Activated naive CD8-positive, alpha-beta T cell treated with anti-CD3 and anti-CD28 coated beads for 36 hours (primary cell): ENCODE measurements around the gene SLAMF6. TPM values are rescaled to one million over a fixed set of nuclear protein-coding genes. Genes with fewer than 3 reads are reported as not detected.
A peak's percentile ranks its signal among the peaks of the same experiment; 100 is the strongest.
"Not testable (repeated sequence)": the region's sequence is repeated elsewhere in the genome, so short reads cannot be mapped to it uniquely, and the experiment has no call there.

Experiments
- DNase-seq: peaks from one replicate; pipeline ENCODE4 v3.0.0; 2021
- H3K27ac Mint-ChIP-seq: one replicate; pipeline ENCODE4 v1.8.0; 2022; ENCODE audit warnings: mild to moderate bottlenecking, moderate library complexity, mixed read lengths
- H3K27me3 Mint-ChIP-seq: one replicate; pipeline ENCODE4 v1.8.0; 2022; ENCODE audit warnings: mild to moderate bottlenecking, mixed read lengths
- H3K36me3 Mint-ChIP-seq: one replicate; pipeline ENCODE4 v1.8.0; 2021; ENCODE audit warnings: mild to moderate bottlenecking, mixed read lengths
- H3K4me1 Mint-ChIP-seq: one replicate; pipeline ENCODE4 v1.8.0; 2021; ENCODE audit warnings: mixed read lengths
- H3K4me3 Mint-ChIP-seq: one replicate; pipeline ENCODE4 v1.8.0; 2022; ENCODE audit warnings: mild to moderate bottlenecking, moderate library complexity, mixed read lengths
- H3K9me3 Mint-ChIP-seq: one replicate; pipeline ENCODE4 v1.8.0; 2022; ENCODE audit warnings: mixed read lengths
- total RNA-seq, 2 experiments: library from RNA; stranded (reverse); gene quantifications; one replicate each; pipeline ENCODE4 v1.2.3, GENCODE V29; 2021

SLAMF6 gene
- total RNA-seq: 10 to 100 TPM; 46.8 to 48.1 TPM

DNA sequence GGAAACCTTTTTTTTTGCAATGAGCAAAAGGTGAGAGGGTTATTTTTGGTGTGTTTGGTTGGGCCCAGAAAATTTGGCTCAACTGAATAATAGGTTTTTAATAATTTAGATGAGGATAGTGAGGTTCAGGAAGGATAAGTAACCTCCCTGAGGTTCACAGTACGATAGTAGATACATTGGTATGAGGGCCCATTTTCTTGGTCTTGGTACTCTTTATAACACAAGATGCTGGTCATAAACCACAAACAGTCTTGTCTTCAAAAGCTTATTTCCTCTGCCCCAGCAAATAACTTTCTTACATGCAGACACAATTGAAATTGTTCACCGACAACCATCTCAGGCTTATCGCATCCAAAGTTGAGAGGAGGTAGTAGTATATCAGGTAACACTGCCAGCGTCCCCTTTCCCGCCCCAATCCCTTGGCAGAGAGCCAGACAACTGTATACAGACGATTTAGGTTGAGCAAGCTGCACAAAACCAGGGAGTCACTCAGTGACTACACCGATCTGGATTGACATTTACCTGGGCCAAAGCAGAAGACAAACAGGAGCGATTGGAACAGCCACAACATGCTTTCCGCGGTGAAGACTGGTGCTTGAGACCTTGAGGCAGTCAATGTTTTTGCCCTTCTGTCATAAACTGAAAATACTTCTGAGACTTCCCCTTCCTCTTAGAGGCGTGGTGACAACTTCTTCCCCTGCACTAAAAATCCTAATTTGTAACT lies at the start of gene SLAMF6:
Gene SLAMF6 (minus strand): TSS at position 634 of the 724 bp plus-strand sequence. CDS start 63 bp downstream, at position 571.
- H3K4me1 Mint-ChIP-seq: peaks cover 52% of the 10 kb centered on the region
- H3K36me3 Mint-ChIP-seq: peaks cover 59% of the 10 kb centered on the region
- DNase-seq: peak; percentile 49

DNA sequence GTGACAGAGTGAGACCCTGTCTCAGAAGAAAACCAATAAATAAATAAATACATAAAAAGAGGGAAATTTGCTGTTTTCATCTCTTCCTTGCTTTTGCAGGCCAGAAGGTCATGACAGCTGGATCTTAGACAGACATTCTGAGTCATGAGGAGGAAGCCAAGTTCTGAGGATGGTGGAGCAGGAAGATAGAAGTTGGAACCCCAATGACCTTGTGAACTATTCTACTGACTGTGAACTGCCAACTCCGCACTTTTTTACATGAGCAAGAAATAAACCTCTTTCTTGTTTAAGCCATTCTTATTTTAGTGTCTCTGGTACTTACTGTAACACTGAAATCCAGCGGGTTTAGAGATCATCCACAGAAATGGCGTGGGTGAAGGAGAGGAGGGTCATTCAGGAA lies 47.8 kb upstream of the SLAMF6 start:
- peaks cover 17% of the 10 kb centered on the region for H3K9me3 Mint-ChIP-seq
- peaks cover 60% of the 10 kb centered on the region for H3K36me3 Mint-ChIP-seq
- no peak for DNase-seq
- H3K27ac Mint-ChIP-seq: peak overlapping the region; percentile 99
- H3K4me1 Mint-ChIP-seq: peaks cover 92% of the 10 kb centered on the region
- no peaks in the 10 kb centered on the region for H3K27me3 Mint-ChIP-seq
- H3K4me3 Mint-ChIP-seq: no peak overlapping the region

More for the DNA sequence above, at the start of gene SLAMF6:
- Mint-ChIP-seq H3K27ac (peak within 1 kb of the TSS; percentile 97), H3K27me3 (no peaks in the 10 kb centered on the region), H3K9me3 (peaks cover 38% of the 10 kb centered on the region), H3K4me3 (peak within 1 kb of the TSS; percentile 94)

GRCh38 chr1:160569806-160570205 lies 46.8 kb upstream of the SLAMF6 start:
- peaks cover 63% of the 10 kb centered on the region for H3K36me3 Mint-ChIP-seq
- DNase-seq: no peak
- no peaks in the 10 kb centered on the region for H3K27me3 Mint-ChIP-seq
- peaks cover 91% of the 10 kb centered on the region for H3K4me1 Mint-ChIP-seq
- peak overlapping the region; percentile 99 for H3K27ac Mint-ChIP-seq
- H3K4me3 Mint-ChIP-seq: peak overlapping the region; percentile 44
- H3K9me3 Mint-ChIP-seq: peaks cover 17% of the 10 kb centered on the region

GRCh38 chr1:160567858-160568682 lies 45.0 kb upstream of the SLAMF6 start:
- Mint-ChIP-seq H3K27me3 (no peaks in the 10 kb centered on the region), H3K9me3 (peaks cover 22% of the 10 kb centered on the region), H3K27ac (peak overlapping the region; percentile 99), H3K36me3 (peaks cover 70% of the 10 kb centered on the region), H3K4me1 (peaks cover 90% of the 10 kb centered on the region), H3K4me3 (peak overlapping the region; percentile 73)
- peak; percentile 71 for DNase-seq

- DNase-seq: no peak
- H3K9me3 Mint-ChIP-seq: peaks cover 28% of the 10 kb centered on the region
- H3K27me3 Mint-ChIP-seq: no peaks in the 10 kb centered on the region
- peak overlapping the region; percentile 99 for H3K27ac Mint-ChIP-seq
- H3K36me3 Mint-ChIP-seq: peaks cover 71% of the 10 kb centered on the region
- peak overlapping the region; percentile 73 for H3K4me3 Mint-ChIP-seq
- H3K4me1 Mint-ChIP-seq: peaks cover 86% of the 10 kb centered on the region
Measured at GRCh38 chr1:160567341-160567740, 44.3 kb upstream of the SLAMF6 start.

DNA sequence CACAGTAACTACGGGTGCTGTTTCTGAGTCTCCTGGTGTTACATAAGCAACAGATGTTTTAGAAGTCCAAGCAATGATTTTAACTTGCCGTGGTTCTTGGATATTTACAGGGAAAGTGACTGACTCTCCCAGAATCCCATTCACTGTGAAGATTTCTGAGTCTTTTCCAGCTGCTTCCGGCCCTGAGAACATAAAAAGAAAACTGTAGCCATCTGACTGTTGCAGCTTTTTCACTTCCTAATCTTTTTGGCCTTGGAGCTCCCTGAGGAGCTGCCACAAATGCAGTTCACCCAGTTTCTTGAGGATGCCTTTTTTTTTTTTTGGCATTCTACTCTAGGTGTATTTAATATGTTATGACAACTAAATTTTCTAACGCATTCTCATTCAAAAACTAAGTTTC lies 42.5 kb upstream of the SLAMF6 start:
- Mint-ChIP-seq H3K4me1 (peaks cover 86% of the 10 kb centered on the region), H3K4me3 (no peak overlapping the region), H3K27me3 (no peaks in the 10 kb centered on the region), H3K9me3 (peaks cover 19% of the 10 kb centered on the region), H3K27ac (peak overlapping the region; percentile 62), H3K36me3 (peaks cover 71% of the 10 kb centered on the region)
- no peak for DNase-seq

DNA sequence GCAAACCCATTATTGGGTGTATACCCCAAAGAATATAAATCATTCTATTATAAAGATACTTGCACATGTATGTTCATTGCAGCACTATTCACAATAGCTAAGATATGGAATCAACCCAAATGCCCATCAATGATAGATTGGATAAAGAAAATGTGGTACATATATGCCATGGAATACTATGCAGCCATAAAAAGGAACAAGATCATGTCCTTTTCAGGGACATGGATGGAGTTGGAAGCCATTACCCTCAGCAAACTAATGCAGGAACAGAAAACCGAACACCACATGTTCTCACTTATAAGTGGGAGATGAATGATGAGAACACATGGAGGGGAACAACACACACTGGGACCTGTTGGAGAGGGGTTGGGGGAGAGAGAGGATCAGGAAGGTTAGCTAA lies 40.2 kb upstream of the SLAMF6 start:
- H3K4me3 Mint-ChIP-seq: not testable (repeated sequence)
- H3K36me3 Mint-ChIP-seq: peaks cover 82% of the 10 kb centered on the region

DNA sequence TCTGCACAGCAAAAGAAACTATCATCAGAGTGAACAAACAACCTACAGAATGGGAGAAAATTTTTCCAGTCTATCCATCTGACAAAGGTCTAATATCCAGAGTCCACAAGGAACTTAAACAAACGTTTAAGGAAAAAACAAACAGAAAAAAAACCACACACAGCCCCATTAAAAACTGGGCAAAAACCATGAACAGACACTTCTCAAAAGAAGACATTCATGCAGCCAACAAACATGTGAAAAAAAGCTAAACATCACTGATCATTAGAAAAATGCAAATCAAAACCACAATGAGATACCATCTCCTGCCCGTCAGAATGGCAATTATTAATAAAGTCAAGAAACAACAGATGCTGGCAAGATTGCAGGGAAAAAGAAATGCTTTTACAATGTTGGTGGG lies 39.7 kb upstream of the SLAMF6 start:
- H3K4me1 Mint-ChIP-seq: peaks cover 84% of the 10 kb centered on the region
- peaks cover 17% of the 10 kb centered on the region for H3K9me3 Mint-ChIP-seq
- not testable (repeated sequence) for H3K27me3 Mint-ChIP-seq, DNase-seq, H3K27ac Mint-ChIP-seq, H3K4me3 Mint-ChIP-seq
- H3K36me3 Mint-ChIP-seq: peaks cover 85% of the 10 kb centered on the region

More for the DNA sequence above, 40.2 kb upstream of the SLAMF6 start:
- Mint-ChIP-seq H3K9me3 (peaks cover 17% of the 10 kb centered on the region), H3K27ac (peak overlapping the region; percentile 16), H3K4me1 (peaks cover 88% of the 10 kb centered on the region)
- H3K27me3 Mint-ChIP-seq, DNase-seq: not testable (repeated sequence)

- Mint-ChIP-seq H3K9me3 (peaks cover 17% of the 10 kb centered on the region), H3K36me3 (peaks cover 77% of the 10 kb centered on the region), H3K4me1 (peaks cover 70% of the 10 kb centered on the region), H3K4me3 (peak overlapping the region; percentile 60), H3K27me3 (no peaks in the 10 kb centered on the region), H3K27ac (peak overlapping the region; percentile 81)
- DNase-seq: no peak
Measured at GRCh38 chr1:160560806-160561205, 37.8 kb upstream of the SLAMF6 start.

DNA sequence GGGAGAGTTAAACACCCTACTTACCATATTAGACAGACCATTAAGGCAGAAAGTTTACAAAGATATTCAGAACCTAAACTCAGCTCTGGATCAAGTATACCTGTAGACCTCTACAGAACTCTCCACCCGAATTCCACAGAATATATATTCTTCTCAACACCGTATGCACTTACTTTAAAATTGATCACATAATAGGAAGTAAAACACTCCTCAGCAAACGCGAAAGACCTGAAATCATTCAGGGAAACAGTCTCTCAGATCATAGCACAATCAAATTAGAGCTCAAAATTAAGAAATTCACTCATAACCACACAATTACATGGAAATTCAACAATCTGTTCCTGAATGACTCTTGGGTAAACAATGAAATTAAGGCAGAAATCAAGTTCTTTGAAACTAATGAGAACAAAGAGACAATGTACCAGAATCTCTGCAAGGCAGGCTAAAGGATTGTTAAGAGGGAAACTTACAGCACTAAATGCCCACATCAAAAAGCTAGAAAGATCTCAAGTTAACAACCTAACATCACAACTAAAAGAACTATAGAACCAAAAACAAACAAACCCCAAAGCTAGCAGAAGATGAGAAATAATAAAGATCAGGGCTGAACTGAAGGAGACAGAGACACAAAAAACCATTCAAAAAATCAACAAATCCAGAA lies 37.1 kb upstream of the SLAMF6 start:
- Mint-ChIP-seq H3K27me3 (no peaks in the 10 kb centered on the region), H3K36me3 (peaks cover 72% of the 10 kb centered on the region), H3K4me1 (peaks cover 64% of the 10 kb centered on the region), H3K9me3 (peaks cover 17% of the 10 kb centered on the region), H3K27ac (peak overlapping the region; percentile 81), H3K4me3 (peak overlapping the region; percentile 60)
- DNase-seq: no peak

DNA sequence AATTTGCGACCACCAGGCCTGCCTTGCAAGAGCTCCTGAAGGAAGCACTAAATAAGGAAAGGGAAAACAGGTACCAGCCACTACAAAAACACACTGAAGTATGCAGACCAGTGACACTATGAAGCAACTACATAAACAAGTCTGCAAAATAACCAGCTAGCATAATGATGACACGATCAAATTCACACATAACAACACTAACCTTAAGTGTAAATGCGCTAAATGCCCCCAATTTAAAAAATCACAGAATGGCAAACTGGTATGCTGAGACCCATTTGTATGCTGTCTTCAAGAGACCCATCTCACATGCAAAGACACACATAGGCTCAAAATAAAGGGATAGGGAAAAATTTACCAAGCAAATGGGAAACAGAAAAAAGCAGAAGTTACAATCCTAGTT lies 36.4 kb upstream of the SLAMF6 start:
- Mint-ChIP-seq H3K36me3 (peaks cover 69% of the 10 kb centered on the region), H3K4me1 (peaks cover 58% of the 10 kb centered on the region), H3K4me3 (peak overlapping the region; percentile 60), H3K27ac (peak overlapping the region; percentile 81), H3K9me3 (peaks cover 17% of the 10 kb centered on the region)
- H3K27me3 Mint-ChIP-seq, DNase-seq: not testable (repeated sequence)

DNA sequence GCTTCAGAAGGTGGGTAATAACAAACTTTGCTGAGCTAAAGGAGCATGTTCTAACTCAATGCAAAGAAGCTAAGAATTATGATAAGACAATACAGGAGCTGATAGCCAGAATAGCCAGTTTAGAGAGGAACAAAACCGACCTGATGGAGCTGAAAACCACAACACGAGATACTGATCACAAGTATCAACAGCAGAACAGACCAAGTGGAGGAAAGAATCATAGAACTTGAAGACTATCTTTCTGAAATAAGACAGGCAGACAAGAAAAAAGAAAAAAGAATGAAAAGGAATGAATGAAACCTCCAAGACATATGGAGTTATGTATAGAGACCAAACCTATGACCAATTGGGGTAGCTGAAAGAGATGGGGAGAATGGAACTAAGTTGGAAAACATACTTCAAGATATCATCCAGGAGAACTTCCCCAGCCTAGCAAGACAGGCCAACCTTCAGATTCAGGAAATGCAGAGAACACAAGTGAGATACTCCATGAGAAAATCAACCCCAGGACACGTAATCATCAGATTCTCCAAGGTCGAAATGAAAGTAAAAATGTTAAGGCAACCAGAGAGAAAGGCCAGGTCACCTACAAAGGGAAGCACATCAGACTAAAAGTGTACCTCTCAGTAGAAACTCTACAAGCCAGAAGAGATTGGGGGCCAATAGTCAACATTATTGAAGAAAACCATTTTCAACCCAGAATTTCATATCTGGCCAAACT lies 35.8 kb upstream of the SLAMF6 start:
- Mint-ChIP-seq H3K27ac (peak overlapping the region; percentile 81), H3K9me3 (peaks cover 17% of the 10 kb centered on the region), H3K27me3 (no peaks in the 10 kb centered on the region), H3K36me3 (peaks cover 63% of the 10 kb centered on the region), H3K4me1 (peaks cover 55% of the 10 kb centered on the region), H3K4me3 (peak overlapping the region; percentile 19)
- DNase-seq: no peak

- H3K4me1 Mint-ChIP-seq: peaks cover 32% of the 10 kb centered on the region
- H3K27me3 Mint-ChIP-seq: no peaks in the 10 kb centered on the region
- H3K36me3 Mint-ChIP-seq: peaks cover 51% of the 10 kb centered on the region
- no peaks in the 10 kb centered on the region for H3K9me3 Mint-ChIP-seq
- H3K27ac Mint-ChIP-seq: peak overlapping the region; percentile 40
- H3K4me3 Mint-ChIP-seq: no peak overlapping the region
- DNase-seq: no peak
Measured at GRCh38 chr1:160553778-160554177, 30.7 kb upstream of the SLAMF6 start.

- Mint-ChIP-seq H3K27me3 (no peaks in the 10 kb centered on the region), H3K4me3 (no peak overlapping the region), H3K9me3 (no peaks in the 10 kb centered on the region), H3K4me1 (peaks cover 26% of the 10 kb centered on the region), H3K36me3 (peaks cover 42% of the 10 kb centered on the region), H3K27ac (no peak overlapping the region)
- DNase-seq: no peak
Measured at GRCh38 chr1:160552425-160552824, 29.4 kb upstream of the SLAMF6 start.
